LHCN-M2 (cell line): Measurements from ENCODE around the gene GRAMD4. TPM values are rescaled to one million over a fixed set of nuclear protein-coding genes. Genes with fewer than 3 reads are reported as not detected.

ENCODE experiments used
- DNase-seq: peaks from one replicate; pipeline ENCODE4 v3.0.0-alpha.2; 2012; ENCODE audit warnings: low read depth
- total RNA-seq: library from RNA; depleted of rRNA; stranded (reverse); fragments of >200 nt; gene quantifications from 2 replicates; pipeline ENCODE4 v1.2.3, GENCODE V29; 2014

The GRAMD4 gene
- total RNA-seq, 1 experiment from 2014 or later: 5.8 TPM

GRCh38 chr22:46669201-46669600 is 49.0 kb downstream of the GRAMD4 start:
- no peak for DNase-seq

- no peak for DNase-seq
Measured at GRCh38 chr22:46671824-46672432, 51.7 kb downstream of the GRAMD4 start.

- DNase-seq: no peak
Measured at GRCh38 chr22:46672731-46673130, 52.5 kb downstream of the GRAMD4 start.

- DNase-seq: no peak
Measured at GRCh38 chr22:46673205-46673604, 53.0 kb downstream of the GRAMD4 start.

DNA sequence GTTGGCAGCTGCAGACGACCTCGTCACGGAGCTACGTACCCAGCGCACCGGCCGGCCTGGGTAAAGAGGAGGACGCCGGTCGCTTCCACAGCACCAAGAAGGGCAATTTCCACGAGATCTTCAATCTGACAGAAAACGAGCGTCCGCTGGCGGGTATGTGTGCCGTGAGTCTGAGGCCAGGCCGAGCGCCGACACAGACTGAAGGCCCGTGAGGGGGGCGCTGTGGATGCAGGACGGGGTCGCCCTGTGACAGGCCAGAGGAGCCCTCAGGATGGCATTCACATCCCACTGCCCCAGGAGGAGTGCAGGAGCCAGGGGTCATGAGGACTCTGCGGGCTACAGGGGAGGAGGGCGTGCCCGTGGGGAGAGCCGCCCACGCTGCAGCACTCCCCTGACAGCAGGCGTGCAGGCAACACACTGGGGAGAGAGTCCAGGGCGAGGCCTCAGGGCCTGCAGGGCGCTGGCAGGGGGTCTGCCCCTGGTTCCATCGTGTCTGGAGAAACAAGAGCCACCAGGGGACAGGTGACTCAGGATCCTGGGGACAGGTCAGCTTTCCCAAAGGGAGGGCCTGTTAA is 53.6 kb downstream of the GRAMD4 start:
- no peak for DNase-seq

DNA sequence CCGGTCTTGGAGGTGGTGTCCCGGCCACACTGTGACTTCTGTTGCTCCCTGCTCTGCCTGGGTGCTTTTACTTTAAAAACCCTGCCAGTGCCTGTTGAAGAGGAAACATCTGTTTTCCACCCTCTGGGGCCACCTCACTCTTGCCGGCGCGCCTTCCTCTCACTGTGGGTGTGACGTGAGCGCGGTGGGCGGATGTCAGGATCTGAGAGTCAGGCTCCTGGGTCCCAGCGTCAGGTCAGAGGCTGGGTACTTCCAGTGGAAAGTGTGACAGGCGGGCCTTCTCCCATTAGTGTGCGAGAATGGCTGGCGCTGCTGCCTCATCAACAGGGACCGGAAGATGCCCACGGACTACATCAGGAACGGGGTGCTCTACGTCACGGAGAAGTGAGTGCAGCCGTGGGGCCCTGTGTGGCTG is 54.2 kb downstream of the GRAMD4 start:
- DNase-seq: no peak

DNA sequence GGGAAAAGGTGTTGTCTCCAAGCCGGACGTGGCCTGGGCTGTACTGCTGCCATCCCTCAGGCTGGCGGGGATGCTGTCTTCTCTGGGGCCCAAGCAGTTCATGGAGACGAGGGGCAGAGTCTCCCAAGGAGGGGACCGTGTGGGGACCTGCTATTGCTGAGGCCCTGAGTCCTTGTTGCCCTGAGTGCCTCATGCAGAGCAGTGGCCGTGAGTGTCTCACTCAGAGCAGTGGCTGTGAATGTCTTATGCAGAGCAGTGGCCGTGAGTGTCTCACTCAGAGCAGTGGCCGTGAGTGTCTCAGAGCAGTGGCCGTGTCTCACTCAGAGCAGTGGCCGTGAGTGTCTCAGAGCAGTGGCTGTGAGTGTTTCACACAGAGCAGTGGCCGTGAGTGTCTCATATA is 54.7 kb downstream of the GRAMD4 start:
- no peak for DNase-seq

DNA sequence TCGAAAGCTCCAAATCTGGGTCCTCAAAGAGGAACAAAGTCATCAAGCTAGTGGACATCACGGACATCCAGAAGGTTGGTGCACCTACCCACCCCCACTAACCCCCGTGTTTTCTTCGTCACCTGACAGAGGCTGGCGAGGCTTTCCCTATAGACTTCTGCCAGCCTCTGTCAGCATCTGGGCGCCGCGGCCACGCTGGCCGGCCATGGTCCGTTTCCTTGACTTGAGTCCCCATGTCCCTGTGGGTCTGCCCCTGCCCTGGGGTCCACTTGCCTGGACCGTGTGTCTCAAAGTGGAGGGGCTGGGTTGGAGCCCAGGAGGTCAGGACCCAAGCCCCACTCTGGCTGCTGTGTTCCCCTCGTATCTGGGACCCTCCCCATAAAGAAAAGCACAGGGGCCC is 55.3 kb downstream of the GRAMD4 start:
- DNase-seq: no peak

GRCh38 chr22:46675938-46676337 is 55.8 kb downstream of the GRAMD4 start:
- DNase-seq: no peak

GRCh38 chr22:46676479-46676878 is 56.3 kb downstream of the GRAMD4 start:
- no peak for DNase-seq

GRCh38 chr22:46676881-46677280 is 56.7 kb downstream of the GRAMD4 start:
- no peak for DNase-seq

DNA sequence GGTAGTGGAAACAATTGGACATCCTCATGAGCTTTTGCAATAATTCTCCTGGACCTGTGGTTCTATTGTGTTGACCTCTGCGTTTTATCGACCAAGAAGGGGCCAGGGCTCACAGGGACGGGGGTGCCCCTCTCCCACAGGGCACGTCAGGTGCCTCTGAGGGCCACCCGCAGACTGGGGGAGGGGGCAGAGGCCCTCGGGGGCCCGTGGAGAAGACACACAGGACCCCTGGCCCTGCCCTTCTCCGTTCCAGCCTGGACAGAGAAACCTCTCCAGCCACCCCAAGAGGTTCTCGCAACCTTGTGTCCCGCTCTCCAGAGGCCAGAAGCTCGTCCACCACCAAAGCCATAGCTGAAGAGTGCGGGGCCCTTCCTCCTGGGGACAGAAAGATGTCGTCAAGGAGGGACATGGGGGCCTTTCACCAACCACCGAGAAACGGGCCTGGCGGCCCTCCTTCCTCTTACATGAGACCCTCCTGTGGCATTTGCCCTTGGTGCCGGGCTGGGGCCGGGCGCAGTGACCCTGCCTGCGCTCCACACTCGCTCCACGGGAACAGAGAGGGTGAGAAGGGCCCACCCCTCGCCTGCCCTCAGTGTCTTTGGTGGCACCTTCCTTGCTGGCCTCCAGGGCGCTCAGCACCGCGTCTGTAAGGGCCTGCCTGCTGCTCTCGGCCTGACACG is 57.3 kb downstream of the GRAMD4 start:
- no peak for DNase-seq

DNA sequence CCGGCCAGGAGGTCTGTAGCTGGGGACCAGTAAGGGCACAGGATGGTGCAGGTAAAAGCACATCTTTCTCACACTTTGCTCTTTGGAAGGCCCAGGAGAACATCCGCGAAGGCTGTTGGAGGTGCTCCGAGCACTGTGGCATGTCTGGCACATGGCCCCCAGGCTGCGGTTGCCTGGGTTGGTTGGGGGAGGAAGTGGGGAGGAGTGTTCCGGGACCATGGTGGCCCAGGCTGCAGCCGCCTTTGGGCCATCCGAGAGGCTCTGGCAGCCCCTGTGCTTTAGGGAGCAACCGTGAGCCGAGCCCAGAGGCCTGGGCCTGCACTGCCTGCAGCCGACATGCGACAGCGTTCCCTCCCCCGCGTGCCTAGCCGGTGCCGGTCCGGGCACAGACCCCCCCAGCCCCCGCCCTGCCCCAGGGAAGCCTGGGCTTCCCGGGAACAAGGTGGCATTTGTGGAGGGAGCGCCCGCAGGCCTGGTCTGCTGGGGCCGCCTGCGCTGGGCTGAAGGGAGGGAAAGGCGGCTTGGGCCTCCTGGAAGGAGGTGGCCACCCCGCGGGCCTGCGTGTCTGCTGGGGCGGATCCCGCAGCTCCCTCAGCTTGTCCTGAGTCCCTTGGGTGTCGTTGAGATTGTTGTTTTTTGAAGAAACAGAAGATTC is 57.9 kb downstream of the GRAMD4 start:
- DNase-seq: no peak

DNA sequence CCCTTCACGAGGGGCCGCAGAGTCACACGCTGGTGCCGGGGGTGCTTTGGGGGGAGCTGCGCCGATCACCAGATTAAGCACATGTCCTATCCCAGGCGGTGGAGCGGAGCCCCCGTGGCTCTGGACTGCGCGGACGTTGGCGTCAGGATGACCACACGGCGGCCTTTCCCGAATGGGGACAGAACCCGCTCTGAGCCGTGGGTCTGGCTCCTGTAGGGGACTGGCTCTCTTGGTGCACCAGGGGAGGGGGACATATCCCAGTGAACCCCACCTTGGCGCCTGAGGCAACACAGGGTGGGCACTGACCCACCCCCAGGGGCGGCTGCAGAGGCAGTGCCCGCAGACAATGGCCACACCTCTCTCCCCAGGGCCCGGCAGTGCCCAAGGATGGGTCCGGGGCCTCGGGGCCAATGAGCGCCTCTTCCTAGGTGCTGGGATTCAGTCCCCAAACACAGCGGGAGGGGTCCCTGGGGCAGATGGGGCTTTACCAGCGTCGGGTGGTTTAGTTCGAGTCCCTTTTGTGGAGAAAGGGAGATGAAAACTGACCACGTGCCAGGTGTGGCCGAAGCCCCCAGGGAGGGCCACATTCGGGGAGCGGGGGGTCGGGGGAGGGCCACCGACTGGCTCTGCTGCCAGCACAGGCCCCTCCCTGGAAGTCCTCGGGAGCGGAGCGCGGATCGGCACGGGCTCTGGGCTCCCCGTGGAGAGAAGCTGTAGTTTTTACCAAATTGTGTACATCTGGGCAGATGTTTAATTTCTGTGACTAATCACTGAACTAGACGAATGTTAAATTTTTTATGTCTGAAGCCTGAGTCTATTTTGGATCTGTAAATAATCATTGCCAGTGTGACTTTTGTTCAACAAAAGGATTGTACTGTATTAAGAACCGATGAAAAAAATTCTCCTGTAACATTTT is 58.9 kb downstream of the GRAMD4 start:
- DNase-seq: no peak

- no peak for DNase-seq
Measured at GRCh38 chr22:46679706-46680269, 59.6 kb downstream of the GRAMD4 start.

DNA sequence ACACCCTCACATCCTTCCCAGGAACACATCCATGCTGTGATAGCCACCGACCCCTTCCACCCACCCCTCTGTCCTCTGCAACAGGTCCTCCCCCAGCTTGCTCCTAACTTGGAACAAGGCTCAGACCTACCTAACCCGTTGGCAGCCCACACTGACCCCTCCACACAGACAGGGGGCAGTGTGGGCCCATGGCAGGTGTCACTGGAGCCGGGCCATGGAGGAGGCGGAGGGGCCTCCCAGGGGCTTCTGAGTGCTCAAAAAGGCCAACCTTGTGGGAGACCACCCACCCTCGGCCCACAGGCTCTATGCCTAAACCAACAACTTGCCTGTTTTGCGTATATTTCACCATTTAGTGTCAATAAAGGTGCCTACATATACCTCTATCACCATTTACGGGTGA is 60.8 kb downstream of the GRAMD4 start:
- DNase-seq: no peak

GRCh38 chr22:46682011-46682731 is 62.0 kb downstream of the GRAMD4 start:
- DNase-seq: peak; percentile 10

GRCh38 chr22:46684706-46685105 is 64.5 kb downstream of the GRAMD4 start:
- DNase-seq: no peak

DNA sequence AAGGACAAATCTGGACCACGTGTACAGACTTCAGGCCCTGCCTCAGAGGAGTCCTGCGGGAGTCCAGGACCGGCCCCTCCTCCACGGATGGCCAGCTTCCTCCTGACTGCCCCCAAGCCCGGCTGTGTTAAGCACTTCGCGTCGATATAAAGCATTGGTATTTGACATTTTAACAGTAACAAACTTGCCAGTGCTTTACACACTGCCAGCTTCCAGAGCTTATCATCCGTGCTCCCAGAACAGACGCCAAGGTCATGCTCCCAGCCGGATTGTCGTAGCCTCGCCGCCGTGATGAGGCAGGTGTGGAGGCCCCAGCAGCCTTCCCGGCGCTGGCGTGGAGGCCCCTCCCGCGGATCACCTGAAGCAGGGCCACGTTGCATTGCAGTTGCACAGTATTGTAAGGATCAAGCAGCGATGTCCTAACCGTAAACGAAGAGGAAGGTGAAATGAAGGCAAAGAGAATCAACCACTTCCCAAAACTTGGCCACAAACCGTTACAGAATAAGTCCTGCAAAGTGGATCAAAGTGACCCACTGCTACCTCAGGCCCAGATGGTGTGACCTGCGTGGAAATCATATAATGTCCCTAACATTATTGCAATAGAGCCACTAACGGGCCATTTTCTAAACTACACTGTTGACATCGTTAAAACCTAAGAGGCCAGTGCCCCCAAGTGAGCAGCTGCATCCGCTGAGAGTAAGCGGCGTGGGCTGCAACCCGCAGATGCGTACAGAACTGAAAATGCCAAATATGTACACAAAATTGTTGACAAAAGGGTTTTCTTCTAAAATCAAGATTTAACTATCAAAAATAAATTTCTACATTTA is 66.2 kb downstream of the GRAMD4 start:
- DNase-seq: no peak

- DNase-seq: no peak
Measured at GRCh38 chr22:46687048-46687444, 66.9 kb downstream of the GRAMD4 start.
